K562 (cell line): ENCODE results near the gene TEX54. TPM values are rescaled to one million over a fixed set of nuclear protein-coding genes. Genes with fewer than 3 reads are reported as not detected.

Experiments
- ARNT ChIP-seq, 2 experiments: fragments of 450-650 bp; IDR thresholded peaks; 2 replicates each; pipeline ENCODE4 v1.6.1; 2016; ENCODE audit warnings: mild to moderate bottlenecking in 1 of 2
- BRCA1 ChIP-seq, 2 experiments: fragments of 450-650 bp in 1 of 2; sonication (generic) in 1 of 2; formaldehyde crosslinking in 1 of 2; IDR thresholded peaks; 2 replicates each; pipeline versions ENCODE4 v1.5.0 to v1.6.1; 2017 to 2020; ENCODE audit warnings: mild to moderate bottlenecking in 1 of 2, missing genetic modification reagents in 1 of 2
- DACH1 ChIP-seq: fragments of 450-650 bp; IDR thresholded peaks from 2 replicates; pipeline ENCODE4 v1.6.1; 2018; ENCODE audit not compliant: partially characterized antibody
- DIDO1 ChIP-seq: fragments of 450-650 bp; IDR thresholded peaks from 2 replicates; pipeline ENCODE4 v1.6.1; 2016; ENCODE audit warnings: low read depth, missing biosample characterization, missing genetic modification characterization
- HNRNPUL1 ChIP-seq: fragments of 200-400 bp; formaldehyde crosslinking; IDR thresholded peaks from 2 replicates; pipeline ENCODE4 v1.6.1; 2017; ENCODE audit warnings: low read length
- LARP7 ChIP-seq: fragments of 450-650 bp; IDR thresholded peaks from 2 replicates; pipeline ENCODE4 v1.6.1; 2016
- NR4A1 ChIP-seq, 2 experiments: fragments of 250-450 bp in 1 of 2; fragments of 450-650 bp in 1 of 2; sonication (Bioruptor Pico) in 1 of 2; IDR thresholded peaks; 2 replicates each; pipeline versions ENCODE4 v1.4.0 to v1.6.1; 2016 to 2020; ENCODE audit warnings: mild to moderate bottlenecking in 2 of 2, missing compliant biosample characterization in 1 of 2, missing genetic modification characterization in 1 of 2, moderate library complexity in 1 of 2
- TAF9B ChIP-seq: fragments of 450-650 bp; IDR thresholded peaks from 2 replicates; pipeline ENCODE4 v1.6.1; 2018; ENCODE audit warnings: mild to moderate bottlenecking; ENCODE audit not compliant: partially characterized antibody
- TCFL5 ChIP-seq: fragments of 250-450 bp; sonication (Bioruptor Pico); conservative IDR thresholded peaks from 2 replicates; pipeline ENCODE4 v1.6.1; 2021; ENCODE audit warnings: mild to moderate bottlenecking, moderate library complexity, matching md5 sums
- ZFP1 ChIP-seq: fragments of 450-650 bp; formaldehyde crosslinking; IDR thresholded peaks from 2 replicates; pipeline ENCODE4 v1.4.0; 2020; ENCODE audit warnings: mild to moderate bottlenecking, mixed read lengths
- ZFP30 ChIP-seq: fragments of 250-450 bp; sonication (Bioruptor Pico); IDR thresholded peaks from 2 replicates; pipeline ENCODE4 v1.8.0; 2022; ENCODE audit warnings: moderate library complexity, mild to moderate bottlenecking, inconsistent platforms, borderline replicate concordance
- polyA plus RNA-seq, 8 experiments: library from polyadenylated mRNA; depleted of rRNA in 4 of 8; stranded (reverse) in 5 of 8; unstranded in 3 of 8; fragments of >200 nt; fragmentation: Nextera tagmentation in 2 of 8; fragmentation: Illumina TruSeq in 1 of 8; extraction: Ambion mirVana in 2 of 8; extraction: Trizol in 1 of 8; gene quantifications; 2 replicates each; pipeline versions ENCODE4 v1.2.1 to v1.2.3, GENCODE V29; 2011 to 2014; ENCODE audit warnings: inconsistent platforms in 1 of 8, missing spikeins in 1 of 8
- total RNA-seq, 7 experiments: library from RNA; depleted of rRNA in 6 of 7; stranded (reverse); fragments of >200 nt in 6 of 7; fragmentation: Illumina TruSeq in 2 of 7; extraction: Trizol in 2 of 7; gene quantifications; 2 replicates each; pipeline versions ENCODE4 v1.2.1 to v1.2.3, GENCODE V29; 2011 to 2021; ENCODE audit warnings: low replicate concordance in 1 of 7
- TF ChIP-seq, protein P1 (sequence below): sonication (generic); formaldehyde crosslinking; IDR thresholded peaks from 2 replicates; pipeline ENCODE4 v1.8.0; 2023; ENCODE audit warnings: missing genetic modification reagents, mild to moderate bottlenecking, borderline replicate concordance
- TF ChIP-seq, protein P2 (sequence below): fragments of 250-450 bp; sonication (Bioruptor Pico); IDR thresholded peaks from 2 replicates; pipeline ENCODE4 v1.5.1; 2021; ENCODE audit warnings: mild to moderate bottlenecking
- TF ChIP-seq, protein P3 (sequence below): fragments of 250-450 bp; sonication (Bioruptor Pico); IDR thresholded peaks from 2 replicates; pipeline ENCODE4 v1.5.0; 2022; ENCODE audit warnings: mild to moderate bottlenecking
- TF ChIP-seq, protein P4 (sequence below): sonication (generic); formaldehyde crosslinking; IDR thresholded peaks from 2 replicates; pipeline ENCODE4 v1.8.0; 2022; ENCODE audit warnings: mild to moderate bottlenecking, missing genetic modification reagents, borderline replicate concordance

The TEX54 gene
- total and polyA plus RNA-seq, 9 of the 15 experiments (the other 6 are each of a cell fraction or from before 2014, with no cell fraction given) = not detected

DNA sequence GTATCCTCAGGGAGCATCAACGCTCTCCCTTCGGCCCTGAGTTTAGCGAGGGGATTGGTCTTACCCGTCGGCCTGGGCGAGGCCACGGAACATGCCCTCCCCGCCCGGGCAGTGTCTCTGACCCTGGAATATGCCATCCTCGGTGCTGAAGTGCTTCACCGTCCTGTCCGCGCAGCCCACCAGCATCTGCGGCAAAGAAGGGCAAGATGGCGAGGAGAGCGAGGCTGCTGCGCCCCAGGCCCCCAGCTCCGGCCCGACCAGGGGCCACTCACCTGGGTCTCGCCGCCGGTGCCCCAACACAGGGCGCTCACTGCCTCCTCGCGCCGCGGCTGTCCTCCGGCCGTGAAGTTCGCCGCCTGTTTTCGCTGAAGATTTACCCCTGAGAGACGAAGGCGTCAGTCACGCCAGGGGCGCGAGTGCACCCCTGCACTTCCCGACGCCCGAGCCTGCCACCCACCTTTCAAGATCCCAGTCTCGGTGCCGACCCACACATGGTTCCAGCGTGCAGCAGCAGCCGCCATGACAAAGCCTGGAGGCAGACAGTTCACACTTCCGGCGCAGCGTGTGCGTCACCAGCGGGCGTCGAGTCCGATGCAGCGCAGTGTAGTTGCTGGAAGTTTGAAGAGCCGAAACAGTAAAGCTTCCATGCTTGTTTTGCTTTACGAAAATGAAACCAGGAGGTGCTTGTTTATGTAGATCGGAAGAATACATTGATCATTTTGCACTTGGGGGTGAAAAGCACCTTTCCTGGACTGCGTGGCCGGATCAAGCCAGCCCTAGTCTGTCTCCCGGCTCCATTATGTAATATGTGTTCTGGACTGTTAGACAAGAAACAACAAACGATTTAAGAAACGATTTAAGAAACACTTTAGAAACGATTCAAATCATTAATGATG, 6.7 kb upstream of the TEX54 start, which contains the start of gene WDR74 (continued):
- no peak for TF ChIP-seq NR4A1 (CRISPR knock-in tag; IDR thresholded peaks at IDR 0.05)
- 0 out of 2 replicates have a peak, but pooled peaks have one; percentile 36 for TF ChIP-seq NR4A1 (tag; IDR thresholded peaks at IDR 0.05)
- TF ChIP-seq DIDO1 (tag) = peak; percentile 89
- TF ChIP-seq ZFP30 (CRISPR knock-in tag) = no peak
- no peak for TF ChIP-seq HNRNPUL1
- TF ChIP-seq, protein P1, sequence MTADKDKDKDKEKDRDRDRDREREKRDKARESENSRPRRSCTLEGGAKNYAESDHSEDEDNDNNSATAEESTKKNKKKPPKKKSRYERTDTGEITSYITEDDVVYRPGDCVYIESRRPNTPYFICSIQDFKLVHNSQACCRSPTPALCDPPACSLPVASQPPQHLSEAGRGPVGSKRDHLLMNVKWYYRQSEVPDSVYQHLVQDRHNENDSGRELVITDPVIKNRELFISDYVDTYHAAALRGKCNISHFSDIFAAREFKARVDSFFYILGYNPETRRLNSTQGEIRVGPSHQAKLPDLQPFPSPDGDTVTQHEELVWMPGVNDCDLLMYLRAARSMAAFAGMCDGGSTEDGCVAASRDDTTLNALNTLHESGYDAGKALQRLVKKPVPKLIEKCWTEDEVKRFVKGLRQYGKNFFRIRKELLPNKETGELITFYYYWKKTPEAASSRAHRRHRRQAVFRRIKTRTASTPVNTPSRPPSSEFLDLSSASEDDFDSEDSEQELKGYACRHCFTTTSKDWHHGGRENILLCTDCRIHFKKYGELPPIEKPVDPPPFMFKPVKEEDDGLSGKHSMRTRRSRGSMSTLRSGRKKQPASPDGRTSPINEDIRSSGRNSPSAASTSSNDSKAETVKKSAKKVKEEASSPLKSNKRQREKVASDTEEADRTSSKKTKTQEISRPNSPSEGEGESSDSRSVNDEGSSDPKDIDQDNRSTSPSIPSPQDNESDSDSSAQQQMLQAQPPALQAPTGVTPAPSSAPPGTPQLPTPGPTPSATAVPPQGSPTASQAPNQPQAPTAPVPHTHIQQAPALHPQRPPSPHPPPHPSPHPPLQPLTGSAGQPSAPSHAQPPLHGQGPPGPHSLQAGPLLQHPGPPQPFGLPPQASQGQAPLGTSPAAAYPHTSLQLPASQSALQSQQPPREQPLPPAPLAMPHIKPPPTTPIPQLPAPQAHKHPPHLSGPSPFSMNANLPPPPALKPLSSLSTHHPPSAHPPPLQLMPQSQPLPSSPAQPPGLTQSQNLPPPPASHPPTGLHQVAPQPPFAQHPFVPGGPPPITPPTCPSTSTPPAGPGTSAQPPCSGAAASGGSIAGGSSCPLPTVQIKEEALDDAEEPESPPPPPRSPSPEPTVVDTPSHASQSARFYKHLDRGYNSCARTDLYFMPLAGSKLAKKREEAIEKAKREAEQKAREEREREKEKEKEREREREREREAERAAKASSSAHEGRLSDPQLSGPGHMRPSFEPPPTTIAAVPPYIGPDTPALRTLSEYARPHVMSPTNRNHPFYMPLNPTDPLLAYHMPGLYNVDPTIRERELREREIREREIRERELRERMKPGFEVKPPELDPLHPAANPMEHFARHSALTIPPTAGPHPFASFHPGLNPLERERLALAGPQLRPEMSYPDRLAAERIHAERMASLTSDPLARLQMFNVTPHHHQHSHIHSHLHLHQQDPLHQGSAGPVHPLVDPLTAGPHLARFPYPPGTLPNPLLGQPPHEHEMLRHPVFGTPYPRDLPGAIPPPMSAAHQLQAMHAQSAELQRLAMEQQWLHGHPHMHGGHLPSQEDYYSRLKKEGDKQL (CRISPR knock-in tag) = no peak
- TF ChIP-seq BRCA1 (IDR thresholded peaks at IDR 0.05) = no peak
- TF ChIP-seq BRCA1 (CRISPR knock-in tag; IDR thresholded peaks at IDR 0.05) = no peak
- TF ChIP-seq LARP7 = no peak
- no peak for TF ChIP-seq TCFL5
- TF ChIP-seq, protein P2, sequence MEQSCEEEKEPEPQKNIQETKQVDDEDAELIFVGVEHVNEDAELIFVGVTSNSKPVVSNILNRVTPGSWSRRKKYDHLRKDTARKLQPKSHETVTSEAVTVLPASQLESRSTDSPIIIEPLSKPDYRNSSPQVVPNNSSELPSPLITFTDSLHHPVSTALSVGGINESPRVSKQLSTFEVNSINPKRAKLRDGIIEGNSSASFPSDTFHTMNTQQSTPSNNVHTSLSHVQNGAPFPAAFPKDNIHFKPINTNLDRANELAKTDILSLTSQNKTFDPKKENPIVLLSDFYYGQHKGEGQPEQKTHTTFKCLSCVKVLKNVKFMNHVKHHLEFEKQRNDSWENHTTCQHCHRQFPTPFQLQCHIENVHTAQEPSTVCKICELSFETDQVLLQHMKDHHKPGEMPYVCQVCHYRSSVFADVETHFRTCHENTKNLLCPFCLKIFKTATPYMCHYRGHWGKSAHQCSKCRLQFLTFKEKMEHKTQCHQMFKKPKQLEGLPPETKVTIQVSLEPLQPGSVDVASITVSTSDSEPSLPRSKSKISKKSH (CRISPR knock-in tag) = no peak
- peak; percentile 32 for TF ChIP-seq DACH1
- TF ChIP-seq, protein P3, sequence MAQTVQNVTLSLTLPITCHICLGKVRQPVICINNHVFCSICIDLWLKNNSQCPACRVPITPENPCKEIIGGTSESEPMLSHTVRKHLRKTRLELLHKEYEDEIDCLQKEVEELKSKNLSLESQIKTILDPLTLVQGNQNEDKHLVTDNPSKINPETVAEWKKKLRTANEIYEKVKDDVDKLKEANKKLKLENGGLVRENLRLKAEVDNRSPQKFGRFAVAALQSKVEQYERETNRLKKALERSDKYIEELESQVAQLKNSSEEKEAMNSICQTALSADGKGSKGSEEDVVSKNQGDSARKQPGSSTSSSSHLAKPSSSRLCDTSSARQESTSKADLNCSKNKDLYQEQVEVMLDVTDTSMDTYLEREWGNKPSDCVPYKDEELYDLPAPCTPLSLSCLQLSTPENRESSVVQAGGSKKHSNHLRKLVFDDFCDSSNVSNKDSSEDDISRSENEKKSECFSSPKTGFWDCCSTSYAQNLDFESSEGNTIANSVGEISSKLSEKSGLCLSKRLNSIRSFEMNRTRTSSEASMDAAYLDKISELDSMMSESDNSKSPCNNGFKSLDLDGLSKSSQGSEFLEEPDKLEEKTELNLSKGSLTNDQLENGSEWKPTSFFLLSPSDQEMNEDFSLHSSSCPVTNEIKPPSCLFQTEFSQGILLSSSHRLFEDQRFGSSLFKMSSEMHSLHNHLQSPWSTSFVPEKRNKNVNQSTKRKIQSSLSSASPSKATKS = no peak
- TF ChIP-seq TAF9B = peak; percentile 92
- no peak for TF ChIP-seq ARNT (IDR thresholded peaks at IDR 0.05)
- TF ChIP-seq, protein P4, sequence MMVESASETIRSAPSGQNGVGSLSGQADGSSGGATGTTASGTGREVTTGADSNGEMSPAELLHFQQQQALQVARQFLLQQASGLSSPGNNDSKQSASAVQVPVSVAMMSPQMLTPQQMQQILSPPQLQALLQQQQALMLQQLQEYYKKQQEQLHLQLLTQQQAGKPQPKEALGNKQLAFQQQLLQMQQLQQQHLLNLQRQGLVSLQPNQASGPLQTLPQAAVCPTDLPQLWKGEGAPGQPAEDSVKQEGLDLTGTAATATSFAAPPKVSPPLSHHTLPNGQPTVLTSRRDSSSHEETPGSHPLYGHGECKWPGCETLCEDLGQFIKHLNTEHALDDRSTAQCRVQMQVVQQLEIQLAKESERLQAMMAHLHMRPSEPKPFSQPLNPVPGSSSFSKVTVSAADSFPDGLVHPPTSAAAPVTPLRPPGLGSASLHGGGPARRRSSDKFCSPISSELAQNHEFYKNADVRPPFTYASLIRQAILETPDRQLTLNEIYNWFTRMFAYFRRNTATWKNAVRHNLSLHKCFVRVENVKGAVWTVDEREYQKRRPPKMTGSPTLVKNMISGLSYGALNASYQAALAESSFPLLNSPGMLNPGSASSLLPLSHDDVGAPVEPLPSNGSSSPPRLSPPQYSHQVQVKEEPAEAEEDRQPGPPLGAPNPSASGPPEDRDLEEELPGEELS = no peak; the same call in 1 of the 2 replicates
- no peak for TF ChIP-seq ZFP1 (CRISPR knock-in tag)
